GM12878 (cell line): ENCODE results near the gene MITF. TPM values are rescaled to one million over a fixed set of nuclear protein-coding genes. Genes with fewer than 3 reads are reported as not detected.
A peak's percentile ranks its signal among the peaks of the same experiment; 100 is the strongest.

Experiments used
- ATF2 ChIP-seq: IDR thresholded peaks from 2 replicates; pipeline ENCODE4 v1.6.1; 2012; ENCODE audit warnings: low read length, inconsistent platforms
- BMI1 ChIP-seq: fragments of 450-650 bp; IDR thresholded peaks from 2 replicates; pipeline ENCODE4 v1.6.1; 2016; ENCODE audit warnings: mild to moderate bottlenecking, moderate library complexity, borderline replicate concordance
- EP300 ChIP-seq, 2 experiments: fragments of 150-350 bp in 1 of 2; IDR thresholded peaks; 2 replicates each; pipeline ENCODE4 v1.6.1; 2011 to 2012; ENCODE audit warnings: low read depth in 2 of 2, low read length in 2 of 2, borderline replicate concordance in 1 of 2, improper control_type of control experiment in 1 of 2, inconsistent platforms in 1 of 2; ENCODE audit not compliant: control insufficient read depth in 1 of 2
- IRF3 ChIP-seq: fragments of 450-650 bp; IDR thresholded peaks from 2 replicates; pipeline ENCODE4 v1.6.1; 2014; ENCODE audit warnings: mild to moderate bottlenecking
- MYC ChIP-seq: IDR thresholded peaks from 2 replicates; pipeline ENCODE4 v1.6.1; 2011; ENCODE audit warnings: mild to moderate bottlenecking, low read length, moderate library complexity, inconsistent platforms; ENCODE audit not compliant: insufficient read depth, insufficient replicate concordance, insufficient read length, severe bottlenecking
- PBX3 ChIP-seq: IDR thresholded peaks from 2 replicates; pipeline ENCODE4 v1.6.1; 2011; ENCODE audit warnings: mild to moderate bottlenecking, low read depth, low read length, moderate library complexity; ENCODE audit not compliant: insufficient replicate concordance
- PRDM15 ChIP-seq: fragments of 450-650 bp; formaldehyde crosslinking; IDR thresholded peaks from 2 replicates; pipeline ENCODE4 v1.4.0; 2020; ENCODE audit warnings: mild to moderate bottlenecking, moderate library complexity
- RELB ChIP-seq: fragments of 450-650 bp; IDR thresholded peaks from 2 replicates; pipeline ENCODE4 v1.6.1; 2017; ENCODE audit warnings: low read depth, mild to moderate bottlenecking, moderate library complexity
- RUNX3 ChIP-seq: IDR thresholded peaks from 2 replicates; pipeline ENCODE4 v1.6.1; 2012; ENCODE audit warnings: low read length, inconsistent platforms
- SMARCA5 ChIP-seq: fragments of 450-650 bp; IDR thresholded peaks from 2 replicates; pipeline ENCODE4 v1.6.1; 2017; ENCODE audit warnings: mild to moderate bottlenecking
- SPI1 ChIP-seq: IDR thresholded peaks from 2 replicates; pipeline ENCODE4 v1.6.1; 2011; ENCODE audit warnings: low read depth, mild to moderate bottlenecking, low read length, moderate library complexity, borderline replicate concordance; ENCODE audit not compliant: insufficient read depth
- SREBF1 ChIP-seq: IDR thresholded peaks from 2 replicates; pipeline ENCODE4 v1.6.1; 2012; ENCODE audit warnings: mild to moderate bottlenecking, low read length
- ZNF274 ChIP-seq: IDR thresholded peaks from one replicate; pipeline ENCODE4 v1.8.0; 2011; ENCODE audit not compliant: insufficient read length, insufficient read depth
- polyA plus RNA-seq, 11 experiments: library from polyadenylated mRNA; depleted of rRNA in 4 of 11; unstranded in 6 of 11; stranded (reverse) in 5 of 11; fragments of >200 nt; fragmentation: Nextera tagmentation in 4 of 11; fragmentation: Illumina TruSeq in 1 of 11; extraction: Ambion mirVana in 4 of 11; extraction: Trizol in 1 of 11; gene quantifications; 1 replicate in 1 of 11; 2 replicates in 10 of 11; pipeline versions ENCODE4 v1.2.1 to v1.2.3, GENCODE V29; 2011 to 2016; ENCODE audit warnings: inconsistent platforms in 2 of 11, missing spikeins in 2 of 11, low read depth in 1 of 11
- total RNA-seq, 4 experiments: library from RNA; depleted of rRNA in 3 of 4; stranded (reverse); fragments of >200 nt in 3 of 4; fragmentation: Illumina TruSeq in 1 of 4; extraction: Trizol in 1 of 4; gene quantifications; 2 replicates each; pipeline versions ENCODE4 v1.2.1 to v1.2.3, GENCODE V29; 2013 to 2021

Gene MITF
- total and polyA plus RNA-seq, 10 of the 15 experiments (the other 5 are each of a cell fraction or from before 2014, with no cell fraction given): under 0.01 to 0.90 (median 0.06) TPM; not detected in 3

- TF ChIP-seq EP300 (IDR thresholded peaks at IDR 0.05; ENCODE audit: borderline replicate concordance in 1 of 2, control insufficient read depth in 1 of 2, low read depth in 2 of 2, low read length in 2 of 2): 0 out of 4 replicates have a peak, but pooled peaks of 1 of the 2 experiments have one; percentile 41
- TF ChIP-seq PBX3: no peak
- TF ChIP-seq IRF3: no peak
- no peak for TF ChIP-seq SMARCA5
- TF ChIP-seq ZNF274: no peak
- peak; percentile 6; the same call in 1 of the 2 replicates for TF ChIP-seq RUNX3
- peak; percentile 89 for TF ChIP-seq SPI1
- TF ChIP-seq SREBF1: no peak
- TF ChIP-seq ATF2: peak; percentile 35; the same call in 1 of the 2 replicates
- no peak for TF ChIP-seq PRDM15 (CRISPR knock-in tag)
- TF ChIP-seq BMI1: 0 out of 2 replicates have a peak, but pooled peaks have one; percentile 48
- TF ChIP-seq MYC: no peak
- TF ChIP-seq RELB: peak; percentile 41; the same call in 1 of the 2 replicates
These were observed 25.0 kb downstream of the MITF start (continued) for GRCh38 chr3:69764121-69764741.
